Stomach (tissue), 9 donors: Measurements from ENCODE around the gene HSPG2. TPM values are rescaled to one million over a fixed set of nuclear protein-coding genes. Genes with fewer than 3 reads are reported as not detected.
"Not testable (repeated sequence)": the region's sequence is repeated elsewhere in the genome, so short reads cannot be mapped to it uniquely, and the experiment has no call there.

ENCODE experiments used
- DNase-seq, 2 donors: peaks; one replicate each; pipeline versions ENCODE4 v3.0.0 to v3.0.0-alpha.2; 2013 to 2019
- H3K27ac ChIP-seq, 5 donors: fragments of 200-600 bp in 4 of 5; sonication (generic) in 4 of 5; one replicate each; pipeline ENCODE4 v1.5.1; 2013 to 2019; ENCODE audit warnings: mild to moderate bottlenecking in 1 of 5, moderate library complexity in 1 of 5
- H3K27me3 ChIP-seq, 3 donors: fragments of 200-600 bp; sonication (generic); one replicate each; pipeline ENCODE4 v1.5.1; 2017 to 2019; ENCODE audit warnings: mixed run types in 1 of 3
- H3K36me3 ChIP-seq, 4 donors: fragments of 200-600 bp; sonication (generic); 1 replicate in 3 of 4; 2 replicates in 1 of 4; pipeline ENCODE4 v1.5.1; 2016 to 2019
- H3K4me1 ChIP-seq, 4 donors: fragments of 200-600 bp; sonication (generic); one replicate each; pipeline ENCODE4 v1.5.1; 2016 to 2019
- H3K4me3 ChIP-seq, 4 donors: fragments of 200-600 bp; sonication (generic) in 3 of 4; one replicate each; pipeline ENCODE4 v1.5.1; 2016 to 2019; ENCODE audit warnings: mild to moderate bottlenecking in 1 of 4
- H3K9me3 ChIP-seq, 4 donors: fragments of 200-600 bp; sonication (generic); one replicate each; pipeline ENCODE4 v1.5.1; 2016 to 2019
- CTCF ChIP-seq, 7 experiments: fragments of 450-650 bp in 4 of 7; fragments of 200-600 bp in 3 of 7; sonication (generic) in 3 of 7; IDR thresholded peaks; one replicate each; pipeline ENCODE4 v1.5.1; 2016 to 2019; ENCODE audit warnings: antibody characterized with exemption in 7 of 7, control low read depth in 2 of 7, mild to moderate bottlenecking in 1 of 7
- EP300 ChIP-seq: sonication (generic); formaldehyde crosslinking; IDR thresholded peaks from one replicate; pipeline ENCODE4 v1.6.1; 2017; ENCODE audit warnings: antibody characterized with exemption
- POLR2A ChIP-seq, 4 donors: fragments of 450-650 bp; IDR thresholded peaks; one replicate each; pipeline ENCODE4 v1.6.1; 2016; ENCODE audit warnings: antibody characterized with exemption in 4 of 4, control low read depth in 2 of 4, mild to moderate bottlenecking in 1 of 4, moderate library complexity in 1 of 4
- POLR2AphosphoS5 ChIP-seq, 3 donors: sonication (generic); formaldehyde crosslinking; IDR thresholded peaks; one replicate each; pipeline ENCODE4 v1.6.1; 2016; ENCODE audit warnings: antibody characterized with exemption in 3 of 3
- WGBS, 5 donors: extraction: QIAGEN DNeasy Blood & Tissue Kit in 3 of 5; methylation state at CpG; one replicate each; pipeline versions ENCODE4 v1.1.5 to v1.1.7; 2013 to 2018; 5-methylcytosine and 5-hydroxymethylcytosine counted together
- intact Hi-C: fragments of 100-400 bp; cut with DNase I; formaldehyde crosslinking; loops from one replicate; pipeline ENCODE4 v1.15.1; 2023; ENCODE audit warnings: low total_unique reads
- polyA plus RNA-seq, 3 donors: library from polyadenylated mRNA; stranded (reverse); fragments of 200-250 nt; gene quantifications; one replicate each; pipeline ENCODE4 v1.2.3, GENCODE V29; 2013
- total RNA-seq, 5 donors: library from RNA; depleted of rRNA; stranded (reverse); fragments of >200 nt; gene quantifications; one replicate each; pipeline versions ENCODE4 v1.1.0 to v1.2.3, GENCODE V29; 2014 to 2016
- donor health status: healthy with polysubstance abuse.
- donor health status: Bipolar disorder and iron deficiency.
- donor health status: healthy.

The HSPG2 gene
- total and polyA plus RNA-seq, 8 donors, result 21.7 to 504 (median 133) TPM

GRCh38 chr1:21974699-21975098 is 37.6 kb upstream of the HSPG2 start:
- DNase-seq, result peak; percentile 80 to 81
- intact Hi-C loops, H3K27me3 ChIP-seq, H3K9me3 ChIP-seq, H3K36me3 ChIP-seq, H3K4me3 ChIP-seq: not testable (repeated sequence)
- Histone ChIP-seq H3K27ac (peak overlapping the region; percentile 31 to 72 (median 66)), H3K4me1 (peaks cover 0 to 15% (median 13%) of the 10 kb centered on the region in 4 donors)
- WGBS, 5 donors, result 15 to 42% (median 37%) methylated on average over 4 to 6 of the region's 6 CpGs
- peak in 1 of 3 donors; percentile 18 for TF ChIP-seq POLR2AphosphoS5 (IDR thresholded peaks at IDR 0.05)

GRCh38 chr1:21973948-21974347 is 36.8 kb upstream of the HSPG2 start:
- H3K9me3 ChIP-seq, intact Hi-C loops, H3K27me3 ChIP-seq, DNase-seq, H3K4me3 ChIP-seq, H3K36me3 ChIP-seq: not testable (repeated sequence)
- peak overlapping the region; percentile 31 to 72 (median 66) for H3K27ac ChIP-seq
- 59 to 80% (median 67%) methylated on average over 6 to 8 of the region's 8 CpGs for WGBS, 5 donors
- H3K4me1 ChIP-seq, result peaks cover 0 to 15% (median 13%) of the 10 kb centered on the region in 4 donors

- intact Hi-C loops, result not testable (repeated sequence)
- H3K4me1 ChIP-seq, result peaks cover 0 to 15% (median 13%) of the 10 kb centered on the region in 4 donors
- peak overlapping the region; percentile 31 to 72 (median 66) for H3K27ac ChIP-seq
Measured at GRCh38 chr1:21972973-21973441, 35.9 kb upstream of the HSPG2 start.

GRCh38 chr1:21970523-21970922 is 33.4 kb upstream of the HSPG2 start:
- DNase-seq, intact Hi-C loops, H3K9me3 ChIP-seq, H3K4me3 ChIP-seq, H3K36me3 ChIP-seq, H3K27me3 ChIP-seq: not testable (repeated sequence)
- H3K4me1 ChIP-seq, result peaks cover 0 to 15% (median 11%) of the 10 kb centered on the region in 4 donors
- 23 to 46% (median 32%) methylated on average over 4 of the region's 4 CpGs for whole genome bisulfite sequencing, 5 donors
- peak overlapping the region in 1 of 5 donors; percentile 53 for H3K27ac ChIP-seq

More at GRCh38 chr1:21972973-21973441, 35.9 kb upstream of the HSPG2 start:
- DNase-seq, H3K4me3 ChIP-seq, H3K36me3 ChIP-seq, H3K27me3 ChIP-seq, H3K9me3 ChIP-seq: not testable (repeated sequence)
- 13 to 32% (median 24%) methylated on average over 2 of the region's 2 CpGs for WGBS, 5 donors

- H3K36me3 ChIP-seq, H3K4me3 ChIP-seq, H3K27ac ChIP-seq, H3K9me3 ChIP-seq, DNase-seq, intact Hi-C loops, H3K27me3 ChIP-seq: not testable (repeated sequence)
- peaks cover 0 to 17% (median 8%) of the 10 kb centered on the region in 4 donors for H3K4me1 ChIP-seq
- 74 to 84% (median 76%) methylated on average over 5 of the region's 5 CpGs for WGBS, 5 donors
Measured at GRCh38 chr1:21969066-21969465, 32.0 kb upstream of the HSPG2 start.

GRCh38 chr1:21967216-21967615 is 30.1 kb upstream of the HSPG2 start:
- H3K27me3 ChIP-seq, DNase-seq, H3K36me3 ChIP-seq, H3K4me3 ChIP-seq, H3K27ac ChIP-seq, H3K9me3 ChIP-seq, intact Hi-C loops: not testable (repeated sequence)
- peaks cover 0 to 23% (median 11%) of the 10 kb centered on the region in 4 donors for H3K4me1 ChIP-seq
- WGBS, 5 donors, result 89 to 96% (median 90%) methylated on average over 6 of the region's 6 CpGs

GRCh38 chr1:21966247-21967000 is 29.3 kb upstream of the HSPG2 start:
- Histone ChIP-seq H3K36me3 (no peaks in the 10 kb centered on the region), H3K27me3 (no peaks in the 10 kb centered on the region), H3K4me3 (no peak overlapping the region), H3K9me3 (no peaks in the 10 kb centered on the region), H3K27ac (no peak overlapping the region), H3K4me1 (peaks cover 5 to 31% (median 19%) of the 10 kb centered on the region in 4 donors)
- WGBS, 5 donors, result 88 to 94% (median 92%) methylated on average over 15 of the region's 15 CpGs
- intact Hi-C loops, result no loop called here
- no peak for DNase-seq
- no peak for TF ChIP-seq CTCF (IDR thresholded peaks at IDR 0.05)
- TF ChIP-seq EP300, result no peak
- no peak for TF ChIP-seq POLR2AphosphoS5 (IDR thresholded peaks at IDR 0.05)
- TF ChIP-seq POLR2A (IDR thresholded peaks at IDR 0.05), result no peak
